GM08714 (cell line): ENCODE results near the gene TMEM109.

ENCODE experiments used
- H3K4me3 ChIP-seq: fragments of 200-500 bp; sonication (Bioruptor generic); 2 replicates; pipeline ENCODE4 v1.5.1; 2014; ENCODE audit warnings: mild to moderate bottlenecking, low read length, inconsistent platforms
- ZNF274 ChIP-seq: IDR thresholded peaks from 2 replicates; pipeline ENCODE4 v1.6.1; 2012; ENCODE audit warnings: mild to moderate bottlenecking, low read depth, low read length

The TMEM109 gene

DNA sequence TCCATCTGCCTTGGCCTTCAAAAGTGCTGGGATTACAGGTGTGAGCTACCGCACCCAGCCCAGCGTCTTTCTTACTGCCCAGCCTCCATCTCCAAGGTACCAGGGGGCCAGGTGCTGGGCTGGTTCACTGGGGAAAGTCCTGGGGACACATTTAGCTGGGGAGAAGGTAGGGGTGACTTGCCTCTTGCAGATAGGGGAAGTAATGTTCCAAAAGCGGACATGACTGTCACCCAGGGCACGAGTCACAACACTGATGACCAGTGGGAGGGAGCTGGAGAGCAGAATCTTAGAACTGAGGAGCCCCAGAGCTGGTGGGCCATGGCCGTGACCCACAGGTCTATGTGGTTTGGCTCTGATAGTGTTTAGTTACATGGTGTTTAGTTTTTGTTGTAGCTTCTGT is 40.5 kb downstream of the TMEM109 start:
- H3K4me3 ChIP-seq: no peak overlapping the region
- no peak for TF ChIP-seq ZNF274

DNA sequence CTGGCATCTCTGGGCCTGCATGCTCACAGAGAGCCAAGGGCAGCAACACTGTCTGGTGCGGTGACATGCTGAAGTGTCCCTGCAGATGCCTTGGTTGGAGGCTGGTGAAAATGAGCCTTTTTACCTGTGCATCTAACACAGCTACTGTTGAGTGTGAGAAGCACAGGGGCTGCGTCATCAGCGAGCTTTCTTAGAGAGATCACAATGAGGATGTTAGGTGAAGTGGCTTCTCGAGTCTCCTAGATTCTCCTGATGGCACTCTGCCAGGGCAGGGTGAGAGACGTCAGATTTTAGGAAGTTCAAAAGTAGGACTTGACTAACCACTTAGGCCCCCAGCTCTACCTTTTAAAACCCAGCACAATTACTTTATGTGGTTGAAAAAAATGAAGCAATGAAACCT is 41.6 kb downstream of the TMEM109 start:
- H3K4me3 ChIP-seq: no peak overlapping the region
- TF ChIP-seq ZNF274: no peak

DNA sequence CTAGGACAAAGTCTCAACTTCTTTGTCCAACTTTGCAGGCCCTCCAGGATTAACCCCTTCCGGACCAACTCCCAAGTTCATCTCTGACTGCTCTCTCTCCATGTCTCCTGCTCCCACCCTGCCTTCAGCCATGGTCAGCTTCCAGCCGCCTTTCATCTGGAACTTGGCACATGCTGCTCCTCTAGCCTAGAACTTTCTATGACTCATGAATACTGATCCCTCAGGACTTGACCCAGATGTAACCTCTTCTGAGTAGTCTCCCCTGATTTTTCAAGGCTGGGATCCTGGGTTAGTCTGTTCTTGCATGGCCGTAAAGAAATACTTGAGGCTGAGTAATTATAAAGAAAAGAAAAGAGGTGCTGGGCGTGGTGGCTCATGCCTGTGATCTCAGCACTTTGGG is 43.2 kb downstream of the TMEM109 start:
- H3K4me3 ChIP-seq: no peak overlapping the region
- no peak for TF ChIP-seq ZNF274

DNA sequence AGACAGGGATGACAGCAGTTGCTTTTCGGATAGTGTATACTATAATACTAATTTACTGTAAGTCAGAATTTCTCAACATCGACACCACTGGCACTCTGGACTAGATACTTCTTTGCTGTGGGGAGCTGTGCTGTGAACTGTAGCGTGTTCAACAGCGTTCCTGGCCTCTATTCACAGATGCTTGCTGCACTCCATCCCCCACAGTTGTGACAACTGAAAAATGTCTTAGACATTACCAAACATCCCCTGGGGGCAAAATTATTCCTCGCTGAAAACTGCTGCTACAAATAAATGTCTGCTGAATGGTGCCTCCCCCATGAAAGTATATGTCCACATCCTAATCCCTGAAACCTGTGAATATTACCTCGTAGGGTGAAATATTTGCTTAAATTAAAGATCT is 45.5 kb downstream of the TMEM109 start:
- no peak overlapping the region for H3K4me3 ChIP-seq
- no peak for TF ChIP-seq ZNF274

DNA sequence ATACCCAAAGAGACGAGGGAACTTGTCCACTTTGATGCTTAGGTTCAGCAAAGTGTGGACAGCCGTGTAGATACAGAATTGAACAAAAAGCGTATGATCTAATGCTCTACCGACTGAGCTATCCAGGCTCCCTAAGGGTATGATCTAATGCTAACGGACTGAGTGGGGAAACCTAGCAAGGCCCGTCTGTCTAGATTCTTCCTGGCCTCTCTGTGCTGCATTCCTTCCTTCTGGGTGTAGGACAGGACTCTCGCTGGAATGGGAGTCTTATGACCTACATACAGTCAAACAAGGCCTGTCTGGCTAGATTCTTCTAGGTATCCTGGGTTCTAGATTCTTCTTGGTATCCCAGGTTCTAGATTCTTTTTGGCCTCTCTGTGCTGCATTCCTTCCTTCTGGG is 46.4 kb downstream of the TMEM109 start:
- no peak for TF ChIP-seq ZNF274

DNA sequence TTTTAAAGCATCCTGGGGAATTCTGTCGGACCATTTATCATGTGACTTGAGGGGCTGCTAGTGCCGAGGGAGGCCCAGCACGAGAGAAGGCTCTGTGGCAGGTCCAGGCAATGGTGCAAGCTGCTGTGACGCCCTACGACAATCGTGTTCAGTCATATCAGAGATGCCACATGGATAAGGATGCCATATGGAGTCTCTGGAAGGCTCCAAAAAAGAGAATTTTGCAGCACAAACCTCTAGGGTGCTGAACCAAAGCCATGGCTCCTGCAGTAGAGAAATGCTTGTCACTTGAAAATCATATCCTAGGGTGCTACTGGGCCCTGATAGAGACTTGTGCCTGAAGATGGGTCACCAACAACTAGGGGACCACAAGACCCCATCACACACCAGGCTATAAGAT is 50.8 kb downstream of the TMEM109 start:
- no peak overlapping the region for H3K4me3 ChIP-seq
- no peak for TF ChIP-seq ZNF274

More for the DNA sequence above, 46.4 kb downstream of the TMEM109 start:
- H3K4me3 ChIP-seq: no peak overlapping the region

DNA sequence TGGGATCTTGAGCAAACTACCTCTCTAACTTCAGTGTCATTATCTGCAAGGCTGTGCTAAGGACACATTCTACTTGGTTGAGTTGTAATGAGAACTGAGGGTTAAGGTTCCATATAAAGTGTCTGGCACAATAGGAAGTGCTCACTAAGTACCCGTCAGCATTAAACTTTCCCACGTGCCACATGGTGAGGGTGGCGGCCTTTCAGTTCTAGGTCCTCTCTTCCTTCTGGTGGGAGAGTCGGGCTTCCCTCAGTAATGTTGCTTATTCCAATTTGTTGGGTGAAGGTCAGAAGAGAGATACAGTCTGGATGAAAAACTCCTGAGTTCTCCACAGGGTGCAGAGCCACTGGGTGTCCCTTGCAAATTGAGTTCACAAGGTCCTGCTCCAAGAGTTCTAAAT is 52.9 kb downstream of the TMEM109 start:
- no peak overlapping the region for H3K4me3 ChIP-seq
- no peak for TF ChIP-seq ZNF274

DNA sequence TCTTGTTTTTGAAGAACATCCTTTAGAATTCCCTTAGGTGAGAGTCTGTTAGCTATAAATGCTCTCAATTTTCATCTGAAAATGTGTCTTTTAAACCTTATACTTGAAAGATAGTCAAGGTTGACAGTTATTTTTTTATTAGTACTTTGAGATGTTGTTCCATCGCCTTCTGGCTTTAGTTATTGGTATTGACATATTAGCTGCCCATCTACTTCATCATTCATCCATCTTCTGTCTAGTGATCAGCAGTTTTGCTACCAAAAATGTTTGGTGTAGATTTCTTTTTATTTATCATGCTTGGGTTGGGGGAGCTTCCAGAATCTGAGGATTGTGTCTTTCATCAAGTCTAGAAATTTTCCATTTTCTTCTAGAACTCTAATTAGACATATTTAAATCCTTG is 54.3 kb downstream of the TMEM109 start:
- H3K4me3 ChIP-seq: no peak overlapping the region
- no peak for TF ChIP-seq ZNF274

DNA sequence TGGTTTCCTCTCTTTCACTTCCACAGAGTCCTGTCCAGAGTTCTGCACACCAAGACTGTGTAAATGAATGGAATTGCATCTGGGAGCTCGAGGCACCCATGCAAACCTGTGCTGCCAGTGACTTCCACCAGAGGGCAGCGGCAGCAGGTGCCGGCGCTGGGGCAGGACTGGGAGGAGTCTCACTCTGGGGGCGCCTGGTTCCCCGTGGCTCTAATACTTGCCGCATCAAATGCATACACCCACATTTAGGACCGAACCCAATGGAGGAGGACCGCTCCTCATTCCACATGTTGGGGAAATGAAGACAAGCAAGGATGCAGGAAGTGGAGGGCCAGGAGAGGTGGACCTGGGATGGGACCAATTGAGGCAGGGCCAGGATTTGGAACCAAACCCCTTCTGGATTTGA is 56.4 kb downstream of the TMEM109 start:
- no peak overlapping the region for H3K4me3 ChIP-seq

DNA sequence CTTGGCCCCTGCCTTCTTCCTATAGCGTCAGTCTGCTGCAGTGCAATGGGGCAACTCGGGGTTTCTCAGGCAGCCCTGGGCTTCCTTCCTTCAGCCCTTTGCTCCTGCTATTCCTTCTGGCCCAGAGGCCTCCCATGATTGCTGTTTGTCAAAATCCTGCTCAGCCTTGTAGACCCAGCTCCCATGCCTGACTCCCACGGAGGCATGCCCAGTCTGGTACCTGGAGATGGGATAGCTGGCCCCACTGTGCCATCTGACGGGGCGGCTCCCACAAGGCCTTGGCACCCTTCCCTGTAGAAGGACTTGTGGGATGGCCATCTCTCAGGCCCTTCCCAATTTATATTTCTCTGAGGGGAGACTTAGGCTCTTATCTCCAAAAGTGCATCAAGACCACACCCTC is 56.9 kb downstream of the TMEM109 start:
- TF ChIP-seq ZNF274: no peak
- no peak overlapping the region for H3K4me3 ChIP-seq

More for the DNA sequence above, 56.4 kb downstream of the TMEM109 start:
- no peak for TF ChIP-seq ZNF274

DNA sequence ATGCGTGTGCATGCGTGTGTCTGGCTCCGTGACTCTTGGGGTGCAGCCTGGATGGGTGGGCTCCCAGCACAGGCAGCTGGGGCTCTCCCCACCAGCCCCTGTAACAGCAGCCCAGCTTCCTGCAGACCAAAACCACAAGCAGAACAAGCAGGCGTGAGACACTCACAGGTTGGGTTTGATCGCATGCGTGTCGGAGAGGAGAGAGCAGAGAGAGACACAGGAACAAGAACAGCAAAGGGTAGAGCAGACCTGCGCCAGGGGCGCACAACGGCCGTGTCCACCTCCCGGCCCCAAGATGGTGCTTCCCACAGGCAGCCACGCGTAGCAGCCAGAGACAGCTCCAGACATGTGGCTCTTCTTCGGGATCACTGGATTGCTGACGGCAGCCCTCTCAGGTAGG is 57.6 kb downstream of the TMEM109 start, which contains the start of gene CD6:
CD6 (plus strand) TSS at position 161 of the 400 bp plus-strand sequence; CDS start at position 347, 186 bp downstream.
- H3K4me3 ChIP-seq: no peak within 1 kb of the TSS
- no peak for TF ChIP-seq ZNF274

DNA sequence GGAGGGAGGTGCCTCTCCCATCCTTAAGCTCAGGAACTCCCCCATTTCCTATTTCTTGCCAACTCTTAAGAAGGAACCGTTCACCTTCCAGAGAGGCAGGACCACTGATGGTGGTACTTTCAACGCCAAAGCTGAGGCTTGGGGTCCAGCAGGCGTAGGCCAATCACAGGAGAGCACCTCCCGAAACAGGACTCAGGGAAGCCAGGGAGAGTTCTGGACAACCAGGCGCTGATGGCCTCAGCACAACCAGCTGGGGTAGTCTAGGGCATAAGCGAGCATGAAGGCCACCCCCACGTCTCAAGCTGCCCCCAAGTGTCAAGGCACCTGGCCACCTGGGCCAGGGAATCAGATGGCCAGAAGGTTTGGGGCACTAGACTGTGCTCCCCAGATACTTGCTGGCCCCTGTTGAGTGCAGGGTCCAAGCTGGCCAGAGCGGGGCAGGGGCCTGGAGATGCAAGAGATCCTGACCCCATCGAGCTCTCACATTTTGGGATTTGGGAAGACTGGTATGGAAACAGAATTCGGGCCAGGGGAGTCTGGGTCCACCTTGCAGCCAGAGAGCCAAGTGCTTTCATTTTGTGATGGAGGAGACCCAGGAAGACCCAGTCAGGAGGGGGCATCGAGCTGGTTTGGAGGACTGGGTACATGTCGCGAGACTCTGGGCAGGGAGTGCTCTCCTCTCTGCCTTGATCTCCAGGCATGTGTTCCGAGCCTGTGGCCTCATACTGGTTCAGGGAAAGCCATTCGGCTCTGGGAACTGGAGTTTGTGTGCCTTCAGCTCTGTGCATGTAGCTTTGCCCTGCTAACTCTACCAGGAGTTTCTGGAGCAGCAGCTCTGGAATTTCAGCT is 58.4 kb downstream of the TMEM109 start:
- no peak for TF ChIP-seq ZNF274
- H3K4me3 ChIP-seq: no peak overlapping the region
